OCI-LY3 (cell line): ENCODE data around the gene TRIM2.

ENCODE experiments used
- EZH2phosphoT487 ChIP-seq: fragments of 200-600 bp; shearing (Covaris generic); IDR thresholded peaks from 2 replicates; pipeline ENCODE4 v1.6.1; 2018; ENCODE audit warnings: antibody characterized with exemption, mixed run types, low read depth
- TF ChIP-seq, protein P1 (sequence below): fragments of 200-600, 300-600 bp; sonication (generic); IDR thresholded peaks from 2 replicates; pipeline ENCODE4 v1.5.1; 2014; ENCODE audit warnings: antibody characterized with exemption, low read length, low read depth

DNA sequence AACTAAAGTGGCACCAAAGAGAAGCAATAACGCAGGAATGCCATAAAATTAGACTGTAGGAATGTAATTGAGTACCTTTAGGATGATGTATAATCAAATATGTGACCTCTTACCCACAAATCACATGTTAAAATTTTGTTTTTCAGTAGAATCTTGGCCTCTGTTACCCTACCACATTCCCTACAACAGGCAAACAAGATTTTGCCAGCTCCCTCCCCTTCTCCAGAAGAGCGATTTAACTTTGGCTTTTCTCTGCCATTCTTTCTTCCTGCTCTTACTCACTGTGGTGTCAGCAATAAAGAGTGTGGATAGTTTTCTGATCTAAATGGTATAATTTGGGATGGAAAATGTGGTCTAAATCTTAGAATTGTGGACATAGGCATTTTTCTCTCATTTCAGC is 57.2 kb downstream of the TRIM2 start:
- TF ChIP-seq, protein P1, sequence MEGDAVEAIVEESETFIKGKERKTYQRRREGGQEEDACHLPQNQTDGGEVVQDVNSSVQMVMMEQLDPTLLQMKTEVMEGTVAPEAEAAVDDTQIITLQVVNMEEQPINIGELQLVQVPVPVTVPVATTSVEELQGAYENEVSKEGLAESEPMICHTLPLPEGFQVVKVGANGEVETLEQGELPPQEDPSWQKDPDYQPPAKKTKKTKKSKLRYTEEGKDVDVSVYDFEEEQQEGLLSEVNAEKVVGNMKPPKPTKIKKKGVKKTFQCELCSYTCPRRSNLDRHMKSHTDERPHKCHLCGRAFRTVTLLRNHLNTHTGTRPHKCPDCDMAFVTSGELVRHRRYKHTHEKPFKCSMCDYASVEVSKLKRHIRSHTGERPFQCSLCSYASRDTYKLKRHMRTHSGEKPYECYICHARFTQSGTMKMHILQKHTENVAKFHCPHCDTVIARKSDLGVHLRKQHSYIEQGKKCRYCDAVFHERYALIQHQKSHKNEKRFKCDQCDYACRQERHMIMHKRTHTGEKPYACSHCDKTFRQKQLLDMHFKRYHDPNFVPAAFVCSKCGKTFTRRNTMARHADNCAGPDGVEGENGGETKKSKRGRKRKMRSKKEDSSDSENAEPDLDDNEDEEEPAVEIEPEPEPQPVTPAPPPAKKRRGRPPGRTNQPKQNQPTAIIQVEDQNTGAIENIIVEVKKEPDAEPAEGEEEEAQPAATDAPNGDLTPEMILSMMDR: no peak
- TF ChIP-seq EZH2phosphoT487: no peak
